ENCODE measurements around the gene SLC16A10.
"Not testable (repeated sequence)": the region's sequence is repeated elsewhere in the genome, so short reads cannot be mapped to it uniquely, and the experiment has no call there.

- not testable (repeated sequence) for TF ChIP-seq CTCF (IDR thresholded peaks at IDR 0.05; ENCODE audit: extremely low read depth in 1 of 2, insufficient read depth in 1 of 2, low read depth in 1 of 2, low read length in 2 of 2); POLR2A (IDR thresholded peaks at IDR 0.05; ENCODE audit: low read depth, low read length); MAX (IDR thresholded peaks at IDR 0.05; ENCODE audit: insufficient read depth, insufficient read length); EZH2 (IDR thresholded peaks at IDR 0.05; ENCODE audit: borderline replicate concordance, low read depth, low read length, severe bottlenecking); POLR2AphosphoS5 (IDR thresholded peaks at IDR 0.05; ENCODE audit: insufficient read depth, low read depth, low read length); FOS (IDR thresholded peaks at IDR 0.05; ENCODE audit: borderline replicate concordance, insufficient read depth, low read length); MYC (IDR thresholded peaks at IDR 0.05; ENCODE audit: low read depth, low read length); GATA2 (IDR thresholded peaks at IDR 0.05; ENCODE audit: insufficient read depth, insufficient read length, low read depth, low read length)
Observed at GRCh38 chr6:111095488-111095887, 8.2 kb downstream of the SLC16A10 start.

Data from endothelial cell of umbilical vein (primary cell).